GM19467 (cell line): ENCODE data around the gene DIP2C.

Experiments used
- ATAC-seq: cut with Tn5 transposase; IDR thresholded peaks from one replicate; pipeline ENCODE4 v1.9.1; 2021; ENCODE audit warnings: mild to moderate bottlenecking, moderate library complexity; ENCODE audit not compliant: unreplicated experiment

The DIP2C gene

DNA sequence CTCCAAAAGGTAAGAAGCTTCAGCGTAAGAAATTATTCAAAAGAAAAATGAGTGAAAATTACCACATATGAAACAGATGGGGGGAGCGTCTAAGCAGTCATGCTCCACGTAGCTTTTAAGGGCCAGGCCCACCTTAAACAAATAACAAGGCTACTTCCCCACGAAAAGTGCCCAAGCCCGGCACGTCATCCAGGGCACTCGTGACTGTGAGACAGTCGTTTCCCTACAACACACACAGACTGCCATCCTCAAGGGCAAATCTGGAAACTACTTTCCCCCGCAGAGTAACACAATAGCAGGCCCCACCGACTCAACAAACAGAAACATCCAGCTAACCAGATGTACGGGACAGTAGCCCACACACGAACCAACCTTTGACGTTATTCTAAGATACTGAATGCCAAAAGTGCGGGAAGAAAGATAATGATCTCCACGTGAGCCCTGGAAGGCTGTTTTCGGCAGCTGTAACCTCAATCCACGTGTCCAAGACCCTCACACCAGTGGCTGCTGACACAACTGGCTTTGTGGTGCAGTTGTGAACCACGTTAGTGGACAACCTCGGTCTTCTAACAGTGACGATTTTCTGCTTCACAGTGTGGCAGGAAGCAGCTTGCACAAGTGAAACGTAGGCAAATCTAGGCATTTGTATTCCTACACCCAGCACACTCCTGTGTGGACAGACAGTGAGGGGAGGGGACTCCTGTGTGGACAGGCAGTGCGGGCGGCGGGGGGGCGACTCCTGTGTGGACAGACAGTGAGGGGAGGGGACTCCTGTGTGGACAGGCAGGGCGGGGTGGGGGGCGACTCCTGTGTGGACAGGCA lies 302.5 kb downstream of the DIP2C start:
- ATAC-seq, result no peak

DNA sequence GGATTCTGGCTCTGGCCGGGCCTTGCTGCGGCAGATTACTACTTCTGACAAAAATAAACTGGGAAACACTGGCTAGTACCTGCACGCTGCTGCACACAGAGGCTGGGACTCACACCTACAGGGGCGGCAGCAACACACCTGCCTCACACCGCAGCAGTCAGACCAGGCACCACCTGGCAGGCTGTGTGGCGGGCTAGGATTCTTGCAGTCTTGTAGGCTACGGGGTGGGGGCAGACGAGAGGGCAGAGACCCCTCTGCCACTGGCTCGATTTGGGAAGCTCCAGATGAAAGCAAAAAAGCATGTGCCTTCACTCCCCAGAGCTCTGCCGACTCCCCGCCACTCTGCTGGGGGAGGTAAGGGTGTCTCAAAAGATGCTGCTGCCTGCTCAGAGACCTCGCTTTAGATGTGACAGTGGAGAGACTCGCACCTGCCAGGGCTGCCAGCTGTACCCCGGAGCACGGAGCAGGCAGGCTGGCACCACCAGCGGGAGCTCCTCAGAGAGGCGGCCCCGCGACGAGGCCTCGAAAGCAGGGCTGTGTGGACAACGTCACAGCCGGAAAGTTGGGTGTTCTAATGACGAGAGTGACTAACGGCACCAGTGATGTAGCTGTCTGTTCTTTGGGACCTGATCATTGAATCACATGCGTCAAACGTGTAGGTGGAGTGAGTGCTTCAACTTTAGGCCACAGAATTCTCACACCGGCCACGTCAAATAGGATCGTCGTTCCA lies 303.7 kb downstream of the DIP2C start:
- no peak for ATAC-seq

DNA sequence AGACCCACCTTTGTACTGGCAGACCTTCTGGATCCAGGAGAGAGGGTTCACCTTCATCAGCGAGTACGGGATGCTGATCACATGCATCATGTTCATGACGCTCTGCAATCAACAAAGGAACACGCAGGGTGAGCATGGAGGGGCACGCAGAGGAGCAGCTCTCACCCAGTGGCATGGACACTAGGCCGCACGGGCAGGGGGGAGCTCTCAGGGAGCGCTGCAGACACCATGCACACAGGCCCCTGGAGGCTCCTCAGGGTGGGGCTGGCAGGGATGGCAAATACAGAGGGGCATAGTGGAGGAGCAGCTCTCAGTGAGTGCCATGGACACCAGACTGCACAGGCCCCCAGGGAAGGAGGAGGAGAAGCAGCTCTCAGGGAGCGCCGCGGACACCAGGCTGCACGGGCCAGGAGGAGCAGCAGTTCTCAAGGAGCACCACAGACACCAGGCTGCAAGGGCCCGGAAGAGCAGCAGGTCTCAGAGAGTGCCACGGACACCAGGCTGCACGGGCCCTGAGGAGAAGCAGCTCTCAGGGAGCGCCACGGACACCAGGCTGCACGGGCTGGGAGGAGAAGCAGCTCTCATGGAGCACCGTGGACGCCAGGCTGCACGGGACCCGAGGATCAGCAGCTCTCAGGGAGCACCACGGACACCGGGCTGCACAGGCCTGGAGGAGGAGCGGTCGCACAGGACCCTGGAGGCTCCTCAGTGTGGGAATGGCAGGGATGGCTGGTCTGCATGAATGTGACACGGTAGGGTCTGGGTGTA lies 304.7 kb downstream of the DIP2C start:
- no peak for ATAC-seq

- ATAC-seq, result no peak
Measured at GRCh38 chr10:383519-383918, 305.9 kb downstream of the DIP2C start.

GRCh38 chr10:381805-382204 lies 307.7 kb downstream of the DIP2C start:
- no peak for ATAC-seq

- ATAC-seq, result no peak
Measured at GRCh38 chr10:381346-381745, 308.1 kb downstream of the DIP2C start.

- no peak for ATAC-seq
Measured at GRCh38 chr10:380313-380940, 309.0 kb downstream of the DIP2C start.

- ATAC-seq, result no peak
Measured at GRCh38 chr10:378930-379704, 310.4 kb downstream of the DIP2C start.

DNA sequence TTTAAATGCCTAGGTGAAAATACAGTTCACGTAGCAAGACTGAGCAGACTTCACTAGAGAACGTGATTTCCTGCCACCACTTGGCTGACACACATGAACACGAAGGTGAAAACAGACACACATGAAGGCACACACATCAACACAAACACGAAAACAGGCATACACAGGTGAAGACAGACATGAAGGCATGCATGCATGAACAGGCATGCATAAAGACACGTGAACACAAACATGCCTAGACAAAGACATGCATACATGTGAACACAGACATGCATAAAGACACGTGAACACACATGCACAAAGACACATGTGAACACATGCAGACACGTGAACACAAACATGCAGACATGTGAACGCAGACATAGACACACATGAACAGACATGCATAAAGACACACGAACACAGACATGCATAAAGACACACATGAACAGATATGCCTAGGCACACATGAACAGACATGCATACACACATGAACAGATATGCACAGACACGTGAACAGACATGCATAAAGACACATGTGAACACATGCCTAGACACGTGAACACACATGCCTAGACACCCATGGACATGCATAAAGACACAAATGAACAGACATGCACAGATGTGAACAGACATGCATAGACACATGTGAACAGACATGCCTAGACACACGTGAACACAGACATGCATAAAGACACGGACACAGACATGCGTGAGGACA lies 311.1 kb downstream of the DIP2C start:
- ATAC-seq, result no peak

DNA sequence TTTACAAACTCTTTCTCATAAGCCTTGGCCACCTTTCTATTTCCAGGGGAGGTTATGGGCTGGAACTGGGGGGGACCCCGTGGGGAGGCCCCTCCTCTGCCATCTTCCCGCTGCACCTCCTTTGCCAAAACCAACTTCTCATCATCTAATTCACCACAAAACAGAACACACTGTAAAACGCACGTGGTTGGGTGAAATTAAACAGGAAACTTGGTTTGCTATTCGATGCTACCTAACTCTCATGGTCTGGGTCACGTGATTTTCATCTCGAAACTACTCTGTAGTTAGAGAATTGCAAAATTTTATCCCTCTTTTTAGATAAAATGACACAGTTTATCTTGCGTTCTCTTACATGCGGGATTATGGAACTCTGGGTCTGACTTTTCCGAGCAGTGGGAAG lies 312.2 kb downstream of the DIP2C start:
- ATAC-seq, result no peak

DNA sequence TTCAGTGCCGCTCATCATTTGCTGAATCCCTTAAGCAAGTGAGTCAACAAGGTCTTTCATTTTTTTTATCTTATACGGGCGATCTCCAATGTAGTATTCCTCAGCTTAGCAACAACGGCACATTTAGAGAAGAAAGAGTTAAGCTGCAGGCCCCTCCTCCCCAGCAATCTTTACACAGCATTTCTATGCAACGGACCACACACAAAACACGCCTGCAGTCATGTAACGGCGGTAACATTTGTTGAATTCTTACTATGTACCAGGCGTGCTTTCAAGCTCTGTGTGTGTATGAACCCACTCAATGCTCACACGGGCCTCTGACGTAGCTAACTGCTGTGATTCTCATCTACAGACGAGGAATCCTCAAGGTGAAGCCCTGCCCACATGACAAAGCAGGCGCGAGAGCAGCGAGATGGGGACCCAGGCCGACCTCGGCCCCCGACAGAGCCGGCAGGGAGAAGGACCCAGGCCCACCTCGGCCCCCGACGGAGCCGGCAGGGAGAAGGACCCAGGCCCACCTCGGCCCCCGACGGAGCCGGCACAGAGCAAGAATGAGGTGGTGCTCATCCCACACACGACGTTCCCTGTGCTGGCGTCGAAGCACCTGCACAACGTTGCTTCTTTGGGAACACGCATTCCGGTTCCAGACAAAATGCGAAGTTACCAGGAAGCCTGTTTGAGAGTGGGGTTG lies 313.5 kb downstream of the DIP2C start:
- ATAC-seq, result no peak

GRCh38 chr10:374354-374753 lies 315.1 kb downstream of the DIP2C start:
- no peak for ATAC-seq

DNA sequence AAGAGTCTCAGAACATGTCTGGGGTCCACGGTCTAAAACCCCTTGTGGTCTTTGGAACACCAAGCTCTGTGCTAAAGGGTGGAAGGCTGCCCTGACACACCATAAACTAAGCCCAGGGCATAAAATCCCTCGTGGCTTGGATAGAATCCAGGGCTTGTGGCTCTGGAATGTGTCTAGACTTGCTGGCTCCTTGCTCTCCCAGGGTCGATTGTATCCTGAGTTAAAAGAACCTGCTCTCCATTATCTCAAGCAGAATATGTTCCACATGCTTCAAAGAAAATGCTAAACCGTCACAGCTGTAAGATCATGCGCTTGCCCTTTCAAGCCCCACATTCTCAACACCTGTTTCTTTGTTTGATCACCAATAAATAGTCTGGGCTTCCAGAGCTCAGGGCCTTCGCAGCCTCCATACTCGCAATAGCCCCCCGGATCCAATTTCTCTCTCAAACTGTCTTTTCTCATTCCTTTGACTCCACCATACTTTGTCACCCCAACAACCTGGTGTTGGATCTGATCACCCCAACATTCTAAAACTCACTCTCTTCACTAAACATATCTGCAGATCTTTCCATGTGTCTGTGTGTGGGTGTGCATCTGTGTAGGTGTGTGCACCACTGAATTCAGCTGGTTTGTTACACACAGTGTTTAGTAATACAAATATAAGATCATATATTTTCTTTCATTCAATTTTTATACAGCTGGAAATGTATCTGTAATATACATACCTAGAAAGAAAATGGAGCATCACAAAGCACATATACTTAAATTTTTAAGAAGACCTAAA lies 315.8 kb downstream of the DIP2C start:
- no peak for ATAC-seq

DNA sequence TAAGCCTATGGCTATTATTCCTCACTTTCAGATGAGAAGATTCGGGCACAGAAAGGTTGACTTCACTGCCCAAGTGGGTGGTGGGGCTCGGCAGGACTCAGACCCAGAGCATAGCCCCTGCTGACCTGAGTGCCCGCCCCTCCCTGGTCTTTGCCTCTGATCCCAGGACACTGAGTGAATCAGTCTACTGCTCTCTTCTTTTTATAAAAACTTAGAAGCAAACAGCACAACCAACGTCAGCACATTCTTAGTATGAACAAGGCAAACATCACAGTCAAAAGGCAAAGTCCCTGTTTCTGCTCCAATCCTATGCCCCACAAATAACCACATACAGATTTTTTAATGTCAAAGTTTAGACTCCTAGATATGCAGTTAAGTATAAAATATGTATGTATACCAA lies 316.5 kb downstream of the DIP2C start:
- ATAC-seq, result no peak

GRCh38 chr10:372566-372965 lies 316.9 kb downstream of the DIP2C start:
- ATAC-seq, result no peak

GRCh38 chr10:371515-371914 lies 318.0 kb downstream of the DIP2C start:
- ATAC-seq, result no peak

DNA sequence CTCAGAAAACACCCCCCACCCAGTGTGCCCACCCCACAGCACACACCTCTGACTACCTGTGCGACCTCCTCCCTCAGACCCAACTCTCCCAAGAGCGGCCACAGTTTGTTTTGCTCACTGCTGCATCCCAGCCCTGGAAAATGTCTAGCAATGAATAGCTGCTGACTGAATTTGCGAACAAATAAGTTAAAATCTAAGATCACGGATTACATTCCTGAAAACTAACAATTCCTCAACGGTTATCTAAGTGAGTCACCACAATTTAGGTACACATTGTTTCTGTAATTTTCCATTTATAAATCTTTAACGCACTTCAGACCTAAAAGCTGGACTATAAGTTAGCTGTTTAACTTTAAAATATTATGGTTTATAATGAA lies 319.0 kb downstream of the DIP2C start:
- ATAC-seq, result no peak

DNA sequence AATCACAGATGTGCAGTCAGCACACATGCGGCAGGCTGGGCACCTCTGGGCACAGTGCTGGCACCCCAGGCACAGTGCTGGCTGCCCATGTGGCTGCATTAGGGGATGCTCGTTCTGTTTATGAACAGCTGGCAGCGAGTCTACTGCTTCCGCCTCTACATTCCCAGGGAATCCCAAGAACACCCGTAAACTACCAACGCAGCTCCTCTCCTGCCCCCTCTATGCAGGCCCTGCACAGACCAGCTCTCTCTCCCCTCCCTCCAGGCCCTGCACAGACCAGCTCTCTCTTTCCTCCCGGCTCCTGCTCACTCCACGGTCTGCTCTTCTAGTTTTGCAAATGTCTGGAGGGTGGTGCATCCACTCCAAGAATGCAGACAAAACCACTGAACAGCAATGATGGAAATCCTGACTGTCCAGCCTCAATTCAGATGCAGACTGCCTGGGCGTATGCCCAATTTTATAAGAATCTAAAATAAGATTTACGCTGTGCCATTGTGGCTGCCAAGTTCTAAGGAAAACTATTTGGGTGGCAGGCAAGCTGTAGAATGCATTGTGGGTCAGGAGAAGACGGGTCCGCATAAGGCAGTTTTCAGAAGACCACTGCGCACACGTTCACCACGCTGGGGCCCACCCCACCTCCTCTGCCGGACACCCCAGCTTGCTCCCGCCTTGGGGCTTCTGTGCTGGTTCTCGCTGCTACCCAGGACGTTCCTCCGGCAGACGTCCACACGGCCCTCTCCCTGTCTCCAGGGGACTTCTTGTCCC lies 319.6 kb downstream of the DIP2C start:
- no peak for ATAC-seq
